ENCODE data around the gene GALR2. TPM values are rescaled to one million over a fixed set of nuclear protein-coding genes. Genes with fewer than 3 reads are reported as not detected.

The GALR2 gene
- total RNA-seq, 3 donors from 2014 or later: not detected

DNA sequence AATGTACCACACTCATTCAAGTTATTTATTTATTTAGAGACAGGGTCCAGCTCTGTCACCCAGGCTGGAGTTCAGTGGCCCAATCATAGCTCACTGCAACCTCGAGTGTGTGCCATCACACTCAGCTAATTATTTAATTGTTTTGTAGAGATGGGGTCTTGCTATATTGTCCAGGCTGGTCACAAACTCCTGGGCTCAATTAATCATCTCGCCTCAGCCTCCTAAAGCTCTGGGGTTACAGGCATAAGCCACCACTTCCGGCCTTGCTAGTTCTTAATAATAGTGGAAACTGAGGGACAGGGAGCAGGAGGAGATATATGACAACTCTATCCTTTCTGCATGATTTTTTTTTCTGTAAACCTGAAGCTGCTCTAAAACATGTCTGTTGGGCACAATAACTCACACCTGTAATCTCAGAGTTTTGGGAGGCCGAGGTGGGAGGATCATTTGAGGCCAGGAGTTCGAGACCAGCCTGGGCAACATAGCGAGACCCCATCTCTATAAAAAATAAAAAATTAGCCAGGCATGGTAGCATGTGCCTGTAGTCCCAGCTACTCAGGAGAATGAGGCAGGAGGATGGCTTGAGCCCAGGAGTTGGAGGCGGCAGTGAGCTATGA is 40.7 kb downstream of the GALR2 start:
- Histone ChIP-seq H3K4me3 (no peak overlapping the region), H3K27ac (no peak overlapping the region), H3K4me1 (no peaks in the 10 kb centered on the region), H3K27me3 (no peaks in the 10 kb centered on the region), H3K9me3 (no peaks in the 10 kb centered on the region), H3K36me3 (no peaks in the 10 kb centered on the region)
- DNase-seq (ENCODE audit: low spot score in 2 of 2): no peak
- TF ChIP-seq, protein P1, sequence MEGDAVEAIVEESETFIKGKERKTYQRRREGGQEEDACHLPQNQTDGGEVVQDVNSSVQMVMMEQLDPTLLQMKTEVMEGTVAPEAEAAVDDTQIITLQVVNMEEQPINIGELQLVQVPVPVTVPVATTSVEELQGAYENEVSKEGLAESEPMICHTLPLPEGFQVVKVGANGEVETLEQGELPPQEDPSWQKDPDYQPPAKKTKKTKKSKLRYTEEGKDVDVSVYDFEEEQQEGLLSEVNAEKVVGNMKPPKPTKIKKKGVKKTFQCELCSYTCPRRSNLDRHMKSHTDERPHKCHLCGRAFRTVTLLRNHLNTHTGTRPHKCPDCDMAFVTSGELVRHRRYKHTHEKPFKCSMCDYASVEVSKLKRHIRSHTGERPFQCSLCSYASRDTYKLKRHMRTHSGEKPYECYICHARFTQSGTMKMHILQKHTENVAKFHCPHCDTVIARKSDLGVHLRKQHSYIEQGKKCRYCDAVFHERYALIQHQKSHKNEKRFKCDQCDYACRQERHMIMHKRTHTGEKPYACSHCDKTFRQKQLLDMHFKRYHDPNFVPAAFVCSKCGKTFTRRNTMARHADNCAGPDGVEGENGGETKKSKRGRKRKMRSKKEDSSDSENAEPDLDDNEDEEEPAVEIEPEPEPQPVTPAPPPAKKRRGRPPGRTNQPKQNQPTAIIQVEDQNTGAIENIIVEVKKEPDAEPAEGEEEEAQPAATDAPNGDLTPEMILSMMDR (IDR thresholded peaks at IDR 0.05): no peak
- no peak for TF ChIP-seq POLR2AphosphoS5 (IDR thresholded peaks at IDR 0.05)
- TF ChIP-seq POLR2A (IDR thresholded peaks at IDR 0.05): no peak
- intact Hi-C loops (cut with DNase I; ENCODE audit: low total_unique reads): no loop called here

DNA sequence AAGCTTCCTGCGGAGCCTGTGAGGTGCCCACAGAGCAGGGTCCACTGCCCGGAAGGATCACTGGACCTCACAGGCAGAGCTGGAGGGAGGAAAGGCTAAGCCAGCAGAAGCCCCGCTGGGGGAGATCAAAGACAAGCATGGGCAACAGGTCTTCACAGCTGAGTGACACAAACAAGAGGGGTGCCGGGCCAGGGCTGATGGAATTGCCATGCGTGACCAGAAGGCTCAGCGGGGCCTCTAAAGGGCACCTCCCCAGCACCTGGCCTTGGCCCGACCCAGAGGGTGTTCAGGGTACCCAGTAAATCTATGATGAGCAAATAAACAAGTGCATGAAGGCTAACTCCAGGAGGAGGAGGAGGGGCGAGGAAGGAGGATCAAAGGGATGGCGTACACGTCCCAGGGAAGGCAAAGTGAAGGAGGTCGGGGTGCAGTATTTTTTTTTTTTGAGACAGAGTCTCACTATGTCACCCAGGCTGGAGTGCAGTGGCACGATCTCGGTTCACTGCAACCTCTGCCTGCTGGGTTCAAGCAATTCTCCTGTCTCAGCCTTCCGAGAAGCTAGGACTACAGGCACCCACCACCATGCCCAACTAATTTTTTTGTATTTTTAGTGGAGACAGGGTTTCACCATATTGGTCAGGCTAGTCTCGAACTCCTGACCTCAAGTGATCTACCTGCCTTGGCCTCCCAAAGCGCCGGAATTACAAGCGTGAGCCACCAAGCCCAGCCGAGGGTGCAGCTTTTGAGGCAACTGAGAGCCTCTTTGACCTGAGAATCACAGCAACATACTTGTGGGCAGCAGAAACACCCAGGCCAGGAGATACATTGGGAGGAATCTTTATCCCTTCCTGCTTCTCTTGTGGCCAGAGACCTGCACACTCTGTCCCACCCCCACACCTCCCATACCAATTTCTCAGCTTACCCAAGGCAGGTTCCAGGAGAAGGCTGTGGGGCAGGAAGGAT is 45.1 kb downstream of the GALR2 start:
- H3K36me3 ChIP-seq: no peaks in the 10 kb centered on the region
- H3K4me1 ChIP-seq: peaks cover 0 to 6% of the 10 kb centered on the region in 2 donors
- H3K27ac ChIP-seq: no peak overlapping the region
- no peak for DNase-seq (ENCODE audit: low spot score in 2 of 2)
- no peaks in the 10 kb centered on the region for H3K9me3 ChIP-seq
- intact Hi-C loops (cut with DNase I; ENCODE audit: low total_unique reads): no loop called here
- no peak overlapping the region for H3K4me3 ChIP-seq
- TF ChIP-seq POLR2A (IDR thresholded peaks at IDR 0.05) (no peak), POLR2AphosphoS5 (IDR thresholded peaks at IDR 0.05) (no peak)
- TF ChIP-seq, protein P1 (IDR thresholded peaks at IDR 0.05): no peak
- no peaks in the 10 kb centered on the region for H3K27me3 ChIP-seq

DNA sequence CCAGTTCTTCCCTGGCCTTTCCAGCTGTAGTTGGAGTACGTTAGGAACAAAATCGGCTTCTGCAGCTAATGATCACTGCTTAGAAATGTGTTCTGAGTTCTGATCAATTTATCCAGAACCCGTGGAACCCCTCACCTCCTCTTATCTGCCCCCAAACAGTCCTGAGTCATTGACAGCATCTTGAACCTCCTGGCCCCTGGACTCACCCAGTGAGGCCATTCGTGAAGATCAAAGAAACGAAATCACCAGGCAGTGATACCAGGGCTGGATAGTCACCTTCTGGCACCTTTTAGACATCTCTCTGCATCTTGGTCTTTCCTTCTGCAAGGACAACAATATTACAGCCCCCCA is 46.1 kb downstream of the GALR2 start:
- no peaks in the 10 kb centered on the region for H3K36me3 ChIP-seq
- H3K27me3 ChIP-seq: no peaks in the 10 kb centered on the region
- intact Hi-C loops (cut with DNase I; ENCODE audit: low total_unique reads): loop anchor here (1.0 kb wide), 1 partner anchor 154 kb away; no protein-coding TSS in a partner anchor
- no peak overlapping the region for H3K27ac ChIP-seq
- H3K4me3 ChIP-seq: no peak overlapping the region
- no peak for DNase-seq (ENCODE audit: low spot score in 2 of 2)
- TF ChIP-seq, protein P1 (IDR thresholded peaks at IDR 0.05): no peak
- no peak for TF ChIP-seq POLR2AphosphoS5 (IDR thresholded peaks at IDR 0.05)
- TF ChIP-seq POLR2A (IDR thresholded peaks at IDR 0.05): no peak
- H3K9me3 ChIP-seq: no peaks in the 10 kb centered on the region
- peaks cover 0 to 6% of the 10 kb centered on the region in 2 donors for H3K4me1 ChIP-seq

DNA sequence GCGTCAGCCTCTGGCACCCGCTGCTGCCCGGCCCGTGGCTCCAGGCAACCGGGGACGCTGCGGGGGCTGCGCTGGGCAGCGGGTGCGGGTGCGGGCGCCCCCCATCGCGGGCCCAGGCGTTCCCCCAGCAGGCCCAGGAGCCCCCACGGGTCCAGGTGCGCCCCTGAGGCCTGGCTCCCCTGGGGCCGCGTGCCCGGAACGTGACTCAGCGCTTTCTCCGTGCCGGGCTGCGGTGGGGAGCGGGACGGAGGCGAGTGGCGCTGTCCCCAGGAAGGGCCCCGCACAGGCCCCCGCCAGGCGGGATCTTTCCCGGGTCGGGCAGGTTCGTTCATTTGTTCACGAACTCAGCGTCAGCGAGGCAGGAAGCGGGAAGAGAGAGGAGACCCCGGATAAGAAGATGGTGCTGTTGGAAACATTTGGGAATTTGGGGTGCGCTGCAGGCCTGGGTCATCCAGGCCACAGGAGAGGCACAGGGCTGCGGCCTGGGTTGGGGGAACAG is 47.4 kb downstream of the GALR2 start:
- no peak for DNase-seq (ENCODE audit: low spot score in 2 of 2)
- Histone ChIP-seq H3K4me3 (peak overlapping the region; percentile 37 to 67 (median 45)), H3K27me3 (no peaks in the 10 kb centered on the region), H3K36me3 (no peaks in the 10 kb centered on the region), H3K4me1 (peaks cover 0 to 6% of the 10 kb centered on the region in 2 donors), H3K27ac (peak overlapping the region; percentile 10 to 12), H3K9me3 (no peaks in the 10 kb centered on the region)
- intact Hi-C loops (cut with DNase I; ENCODE audit: low total_unique reads): loop anchor here (1.0 kb wide), 1 partner anchor 152 kb away; no protein-coding TSS in a partner anchor
- no peak for TF ChIP-seq POLR2A (IDR thresholded peaks at IDR 0.05)
- TF ChIP-seq, protein P1 (IDR thresholded peaks at IDR 0.05): no peak
- TF ChIP-seq POLR2AphosphoS5 (IDR thresholded peaks at IDR 0.05): no peak

All from breast epithelium (tissue), 4 donors.